Measurements from ENCODE around the gene ABCB7.
"Not testable (repeated sequence)": the region's sequence is repeated elsewhere in the genome, so short reads cannot be mapped to it uniquely, and the experiment has no call there.

The ABCB7 gene

GRCh38 chrX:75061701-75062100 is 94.4 kb downstream of the ABCB7 start:
- no peak overlapping the region for H3K27ac ChIP-seq
- H2AFZ ChIP-seq (ENCODE audit: low read depth) = no peak overlapping the region
- no peaks in the 10 kb centered on the region for H4K20me1 ChIP-seq (ENCODE audit: insufficient read depth)
- no peak overlapping the region for H3K9ac ChIP-seq
- no peaks in the 10 kb centered on the region for H3K79me2 ChIP-seq (ENCODE audit: insufficient read depth, low read depth)
- no peaks in the 10 kb centered on the region for H3K36me3 ChIP-seq (ENCODE audit: insufficient read depth)
- no peak overlapping the region for H3K4me3 ChIP-seq (IDR thresholded peaks at IDR 0.05; ENCODE audit: insufficient read depth, low read depth, low read length)
- no peak overlapping the region for H3K4me2 ChIP-seq
- H3K27me3 ChIP-seq (ENCODE audit: insufficient read depth, low read depth) = no peaks in the 10 kb centered on the region
- no peaks in the 10 kb centered on the region for H3K4me1 ChIP-seq (ENCODE audit: low read depth, poor library complexity, severe bottlenecking)
- TF ChIP-seq, protein P1, sequence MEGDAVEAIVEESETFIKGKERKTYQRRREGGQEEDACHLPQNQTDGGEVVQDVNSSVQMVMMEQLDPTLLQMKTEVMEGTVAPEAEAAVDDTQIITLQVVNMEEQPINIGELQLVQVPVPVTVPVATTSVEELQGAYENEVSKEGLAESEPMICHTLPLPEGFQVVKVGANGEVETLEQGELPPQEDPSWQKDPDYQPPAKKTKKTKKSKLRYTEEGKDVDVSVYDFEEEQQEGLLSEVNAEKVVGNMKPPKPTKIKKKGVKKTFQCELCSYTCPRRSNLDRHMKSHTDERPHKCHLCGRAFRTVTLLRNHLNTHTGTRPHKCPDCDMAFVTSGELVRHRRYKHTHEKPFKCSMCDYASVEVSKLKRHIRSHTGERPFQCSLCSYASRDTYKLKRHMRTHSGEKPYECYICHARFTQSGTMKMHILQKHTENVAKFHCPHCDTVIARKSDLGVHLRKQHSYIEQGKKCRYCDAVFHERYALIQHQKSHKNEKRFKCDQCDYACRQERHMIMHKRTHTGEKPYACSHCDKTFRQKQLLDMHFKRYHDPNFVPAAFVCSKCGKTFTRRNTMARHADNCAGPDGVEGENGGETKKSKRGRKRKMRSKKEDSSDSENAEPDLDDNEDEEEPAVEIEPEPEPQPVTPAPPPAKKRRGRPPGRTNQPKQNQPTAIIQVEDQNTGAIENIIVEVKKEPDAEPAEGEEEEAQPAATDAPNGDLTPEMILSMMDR (conservative IDR thresholded peaks at IDR 0.05; ENCODE audit: low read depth, low read length) = no peak

- Histone ChIP-seq H3K9ac (no peak overlapping the region), H3K4me3 (IDR thresholded peaks at IDR 0.05; ENCODE audit: insufficient read depth, low read depth, low read length) (no peak overlapping the region), H3K79me2 (ENCODE audit: insufficient read depth, low read depth) (no peaks in the 10 kb centered on the region), H3K4me2 (no peak overlapping the region), H2AFZ (ENCODE audit: low read depth) (no peak overlapping the region), H3K27me3 (ENCODE audit: insufficient read depth, low read depth) (no peaks in the 10 kb centered on the region), H3K27ac (no peak overlapping the region), H3K36me3 (ENCODE audit: insufficient read depth) (no peaks in the 10 kb centered on the region), H4K20me1 (ENCODE audit: insufficient read depth) (no peaks in the 10 kb centered on the region), H3K4me1 (ENCODE audit: low read depth, poor library complexity, severe bottlenecking) (no peaks in the 10 kb centered on the region)
- TF ChIP-seq, protein P1 (conservative IDR thresholded peaks at IDR 0.05; ENCODE audit: low read depth, low read length) = no peak
Observed at GRCh38 chrX:75051047-75051446, 105.0 kb downstream of the ABCB7 start.

- TF ChIP-seq, protein P1 (conservative IDR thresholded peaks at IDR 0.05; ENCODE audit: low read depth, low read length) = no peak
- no peaks in the 10 kb centered on the region for H3K36me3 ChIP-seq (ENCODE audit: insufficient read depth)
Observed at GRCh38 chrX:75045369-75045768, 110.7 kb downstream of the ABCB7 start.

GRCh38 chrX:75044142-75044541 is 111.9 kb downstream of the ABCB7 start:
- not testable (repeated sequence) for H3K4me1 ChIP-seq (ENCODE audit: low read depth, poor library complexity, severe bottlenecking); H3K4me2 ChIP-seq; H3K27me3 ChIP-seq (ENCODE audit: insufficient read depth, low read depth); H3K79me2 ChIP-seq (ENCODE audit: insufficient read depth, low read depth); H3K9ac ChIP-seq; H3K4me3 ChIP-seq (IDR thresholded peaks at IDR 0.05; ENCODE audit: insufficient read depth, low read depth, low read length); H4K20me1 ChIP-seq (ENCODE audit: insufficient read depth); H3K27ac ChIP-seq; H3K36me3 ChIP-seq (ENCODE audit: insufficient read depth); H2AFZ ChIP-seq (ENCODE audit: low read depth)

More at GRCh38 chrX:75045369-75045768, 110.7 kb downstream of the ABCB7 start:
- no peak overlapping the region for H3K4me2 ChIP-seq
- no peaks in the 10 kb centered on the region for H3K79me2 ChIP-seq (ENCODE audit: insufficient read depth, low read depth)
- no peak overlapping the region for H2AFZ ChIP-seq (ENCODE audit: low read depth)
- H3K4me1 ChIP-seq (ENCODE audit: low read depth, poor library complexity, severe bottlenecking) = no peaks in the 10 kb centered on the region
- no peak overlapping the region for H3K27ac ChIP-seq
- H3K27me3 ChIP-seq (ENCODE audit: insufficient read depth, low read depth) = no peaks in the 10 kb centered on the region
- no peaks in the 10 kb centered on the region for H4K20me1 ChIP-seq (ENCODE audit: insufficient read depth)
- H3K4me3 ChIP-seq (IDR thresholded peaks at IDR 0.05; ENCODE audit: insufficient read depth, low read depth, low read length) = no peak overlapping the region
- H3K9ac ChIP-seq = no peak overlapping the region

GRCh38 chrX:75038925-75039324 is 117.2 kb downstream of the ABCB7 start:
- no peaks in the 10 kb centered on the region for H3K4me1 ChIP-seq (ENCODE audit: low read depth, poor library complexity, severe bottlenecking)
- H4K20me1 ChIP-seq (ENCODE audit: insufficient read depth) = no peaks in the 10 kb centered on the region
- H3K4me3 ChIP-seq (IDR thresholded peaks at IDR 0.05; ENCODE audit: insufficient read depth, low read depth, low read length) = no peak overlapping the region
- no peak overlapping the region for H3K9ac ChIP-seq
- H3K4me2 ChIP-seq = no peak overlapping the region
- no peak overlapping the region for H2AFZ ChIP-seq (ENCODE audit: low read depth)
- H3K36me3 ChIP-seq (ENCODE audit: insufficient read depth) = no peaks in the 10 kb centered on the region
- TF ChIP-seq, protein P1 (conservative IDR thresholded peaks at IDR 0.05; ENCODE audit: low read depth, low read length) = no peak
- no peak overlapping the region for H3K27ac ChIP-seq
- no peaks in the 10 kb centered on the region for H3K27me3 ChIP-seq (ENCODE audit: insufficient read depth, low read depth)
- H3K79me2 ChIP-seq (ENCODE audit: insufficient read depth, low read depth) = no peaks in the 10 kb centered on the region
